ENCODE data around the gene CYTH4. TPM values are rescaled to one million over a fixed set of nuclear protein-coding genes. Genes with fewer than 3 reads are reported as not detected.

CYTH4 gene
- total RNA-seq, 1 experiment from 2014 or later, result 0.15 TPM

DNA sequence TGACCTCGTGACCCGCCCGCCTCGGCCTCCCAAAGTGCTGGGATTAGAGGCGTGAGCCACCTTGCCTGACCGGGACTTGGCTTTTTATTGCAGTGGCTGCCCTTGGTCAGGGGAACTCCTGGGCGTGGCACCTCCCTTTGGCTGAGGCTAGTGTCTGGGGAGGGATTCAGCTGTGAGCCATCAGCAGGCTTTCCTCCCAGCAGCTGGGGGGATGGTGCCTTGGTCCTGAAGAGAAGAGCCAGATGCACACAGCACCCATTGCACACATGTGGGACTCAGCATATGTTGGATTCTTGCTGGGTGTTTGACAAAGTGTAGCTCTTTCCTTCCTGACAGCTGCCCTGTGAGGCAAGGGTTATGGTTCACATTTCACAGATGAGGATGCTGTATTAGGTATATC lies 8.4 kb downstream of the CYTH4 start (continued):
- TF ChIP-seq, protein P1, sequence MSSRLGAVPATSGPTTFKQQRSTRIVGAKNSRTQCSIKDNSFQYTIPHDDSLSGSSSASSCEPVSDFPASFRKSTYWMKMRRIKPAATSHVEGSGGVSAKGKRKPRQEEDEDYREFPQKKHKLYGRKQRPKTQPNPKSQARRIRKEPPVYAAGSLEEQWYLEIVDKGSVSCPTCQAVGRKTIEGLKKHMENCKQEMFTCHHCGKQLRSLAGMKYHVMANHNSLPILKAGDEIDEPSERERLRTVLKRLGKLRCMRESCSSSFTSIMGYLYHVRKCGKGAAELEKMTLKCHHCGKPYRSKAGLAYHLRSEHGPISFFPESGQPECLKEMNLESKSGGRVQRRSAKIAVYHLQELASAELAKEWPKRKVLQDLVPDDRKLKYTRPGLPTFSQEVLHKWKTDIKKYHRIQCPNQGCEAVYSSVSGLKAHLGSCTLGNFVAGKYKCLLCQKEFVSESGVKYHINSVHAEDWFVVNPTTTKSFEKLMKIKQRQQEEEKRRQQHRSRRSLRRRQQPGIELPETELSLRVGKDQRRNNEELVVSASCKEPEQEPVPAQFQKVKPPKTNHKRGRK (CRISPR knock-in tag; IDR thresholded peaks at IDR 0.05; ENCODE audit: borderline replicate concordance), result no peak
- TF ChIP-seq SP1 (CRISPR knock-in tag; conservative IDR thresholded peaks at IDR 0.05) (no peak), ZNF317 (CRISPR knock-in tag; IDR thresholded peaks at IDR 0.05; ENCODE audit: borderline replicate concordance, low read depth) (no peak), CBFB (CRISPR knock-in tag; IDR thresholded peaks at IDR 0.05; ENCODE audit: low read depth) (no peak), SOX15 (CRISPR knock-in tag; IDR thresholded peaks at IDR 0.05) (no peak), MXD4 (CRISPR knock-in tag; IDR thresholded peaks at IDR 0.05; ENCODE audit: borderline replicate concordance) (no peak)
- TF ChIP-seq, protein P2, sequence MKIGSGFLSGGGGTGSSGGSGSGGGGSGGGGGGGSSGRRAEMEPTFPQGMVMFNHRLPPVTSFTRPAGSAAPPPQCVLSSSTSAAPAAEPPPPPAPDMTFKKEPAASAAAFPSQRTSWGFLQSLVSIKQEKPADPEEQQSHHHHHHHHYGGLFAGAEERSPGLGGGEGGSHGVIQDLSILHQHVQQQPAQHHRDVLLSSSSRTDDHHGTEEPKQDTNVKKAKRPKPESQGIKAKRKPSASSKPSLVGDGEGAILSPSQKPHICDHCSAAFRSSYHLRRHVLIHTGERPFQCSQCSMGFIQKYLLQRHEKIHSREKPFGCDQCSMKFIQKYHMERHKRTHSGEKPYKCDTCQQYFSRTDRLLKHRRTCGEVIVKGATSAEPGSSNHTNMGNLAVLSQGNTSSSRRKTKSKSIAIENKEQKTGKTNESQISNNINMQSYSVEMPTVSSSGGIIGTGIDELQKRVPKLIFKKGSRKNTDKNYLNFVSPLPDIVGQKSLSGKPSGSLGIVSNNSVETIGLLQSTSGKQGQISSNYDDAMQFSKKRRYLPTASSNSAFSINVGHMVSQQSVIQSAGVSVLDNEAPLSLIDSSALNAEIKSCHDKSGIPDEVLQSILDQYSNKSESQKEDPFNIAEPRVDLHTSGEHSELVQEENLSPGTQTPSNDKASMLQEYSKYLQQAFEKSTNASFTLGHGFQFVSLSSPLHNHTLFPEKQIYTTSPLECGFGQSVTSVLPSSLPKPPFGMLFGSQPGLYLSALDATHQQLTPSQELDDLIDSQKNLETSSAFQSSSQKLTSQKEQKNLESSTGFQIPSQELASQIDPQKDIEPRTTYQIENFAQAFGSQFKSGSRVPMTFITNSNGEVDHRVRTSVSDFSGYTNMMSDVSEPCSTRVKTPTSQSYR (CRISPR knock-in tag; IDR thresholded peaks at IDR 0.05), result no peak

GRCh38 chr22:37291559-37292298 lies 9.4 kb downstream of the CYTH4 start:
- TF ChIP-seq, protein P3, sequence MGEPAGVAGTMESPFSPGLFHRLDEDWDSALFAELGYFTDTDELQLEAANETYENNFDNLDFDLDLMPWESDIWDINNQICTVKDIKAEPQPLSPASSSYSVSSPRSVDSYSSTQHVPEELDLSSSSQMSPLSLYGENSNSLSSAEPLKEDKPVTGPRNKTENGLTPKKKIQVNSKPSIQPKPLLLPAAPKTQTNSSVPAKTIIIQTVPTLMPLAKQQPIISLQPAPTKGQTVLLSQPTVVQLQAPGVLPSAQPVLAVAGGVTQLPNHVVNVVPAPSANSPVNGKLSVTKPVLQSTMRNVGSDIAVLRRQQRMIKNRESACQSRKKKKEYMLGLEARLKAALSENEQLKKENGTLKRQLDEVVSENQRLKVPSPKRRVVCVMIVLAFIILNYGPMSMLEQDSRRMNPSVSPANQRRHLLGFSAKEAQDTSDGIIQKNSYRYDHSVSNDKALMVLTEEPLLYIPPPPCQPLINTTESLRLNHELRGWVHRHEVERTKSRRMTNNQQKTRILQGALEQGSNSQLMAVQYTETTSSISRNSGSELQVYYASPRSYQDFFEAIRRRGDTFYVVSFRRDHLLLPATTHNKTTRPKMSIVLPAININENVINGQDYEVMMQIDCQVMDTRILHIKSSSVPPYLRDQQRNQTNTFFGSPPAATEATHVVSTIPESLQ (CRISPR knock-in tag; IDR thresholded peaks at IDR 0.05), result no peak
- TF ChIP-seq TEAD1 (CRISPR knock-in tag; IDR thresholded peaks at IDR 0.05) (no peak), USF2 (CRISPR knock-in tag; IDR thresholded peaks at IDR 0.05) (0 out of 2 replicates have a peak, but pooled peaks have one; percentile 14), SMAD4 (CRISPR knock-in tag; IDR thresholded peaks at IDR 0.05) (no peak), CDX4 (CRISPR knock-in tag; IDR thresholded peaks at IDR 0.05; ENCODE audit: borderline replicate concordance) (no peak), CREM (CRISPR knock-in tag; IDR thresholded peaks at IDR 0.05) (no peak)
- Mint-ChIP-seq H3K27ac (no peak overlapping the region), H3K4me1 (peaks cover 5% of the 10 kb centered on the region), H3K36me3 (no peaks in the 10 kb centered on the region), H3K4me3 (no peak overlapping the region), H3K9me3 (peaks cover 13% of the 10 kb centered on the region), H3K27me3 (ENCODE audit: low read depth) (no peaks in the 10 kb centered on the region)
- DNase-seq (ENCODE audit: low spot score), result no peak
- no peak for ATAC-seq
- CTCF ChIA-PET, result interaction anchor here (0.7 kb wide), 1 partner anchor 180 kb away, joined by 3 read pairs; no protein-coding TSS in a partner anchor
- POLR2A ChIA-PET, result no interaction called here

- DNase-seq (ENCODE audit: low spot score) (no peak), ATAC-seq (no peak)
- Mint-ChIP-seq H3K9me3 (peaks cover 13% of the 10 kb centered on the region), H3K27me3 (ENCODE audit: low read depth) (no peaks in the 10 kb centered on the region), H3K36me3 (no peaks in the 10 kb centered on the region), H3K4me3 (no peak overlapping the region), H3K4me1 (peaks cover 5% of the 10 kb centered on the region), H3K27ac (no peak overlapping the region)
- ChIA-PET POLR2A (no interaction called here), CTCF (no interaction called here)
- no peak for TF ChIP-seq RELA (CRISPR knock-in tag; IDR thresholded peaks at IDR 0.05; ENCODE audit: borderline replicate concordance)
- no peak for TF ChIP-seq ZNF317 (CRISPR knock-in tag; IDR thresholded peaks at IDR 0.05; ENCODE audit: borderline replicate concordance, low read depth)
- TF ChIP-seq, protein P4, sequence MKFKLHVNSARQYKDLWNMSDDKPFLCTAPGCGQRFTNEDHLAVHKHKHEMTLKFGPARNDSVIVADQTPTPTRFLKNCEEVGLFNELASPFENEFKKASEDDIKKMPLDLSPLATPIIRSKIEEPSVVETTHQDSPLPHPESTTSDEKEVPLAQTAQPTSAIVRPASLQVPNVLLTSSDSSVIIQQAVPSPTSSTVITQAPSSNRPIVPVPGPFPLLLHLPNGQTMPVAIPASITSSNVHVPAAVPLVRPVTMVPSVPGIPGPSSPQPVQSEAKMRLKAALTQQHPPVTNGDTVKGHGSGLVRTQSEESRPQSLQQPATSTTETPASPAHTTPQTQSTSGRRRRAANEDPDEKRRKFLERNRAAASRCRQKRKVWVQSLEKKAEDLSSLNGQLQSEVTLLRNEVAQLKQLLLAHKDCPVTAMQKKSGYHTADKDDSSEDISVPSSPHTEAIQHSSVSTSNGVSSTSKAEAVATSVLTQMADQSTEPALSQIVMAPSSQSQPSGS (CRISPR knock-in tag; IDR thresholded peaks at IDR 0.05; ENCODE audit: borderline replicate concordance, low read depth), result no peak
- no peak for TF ChIP-seq HMGA2 (CRISPR knock-in tag; IDR thresholded peaks at IDR 0.05)
- TF ChIP-seq, protein P5, sequence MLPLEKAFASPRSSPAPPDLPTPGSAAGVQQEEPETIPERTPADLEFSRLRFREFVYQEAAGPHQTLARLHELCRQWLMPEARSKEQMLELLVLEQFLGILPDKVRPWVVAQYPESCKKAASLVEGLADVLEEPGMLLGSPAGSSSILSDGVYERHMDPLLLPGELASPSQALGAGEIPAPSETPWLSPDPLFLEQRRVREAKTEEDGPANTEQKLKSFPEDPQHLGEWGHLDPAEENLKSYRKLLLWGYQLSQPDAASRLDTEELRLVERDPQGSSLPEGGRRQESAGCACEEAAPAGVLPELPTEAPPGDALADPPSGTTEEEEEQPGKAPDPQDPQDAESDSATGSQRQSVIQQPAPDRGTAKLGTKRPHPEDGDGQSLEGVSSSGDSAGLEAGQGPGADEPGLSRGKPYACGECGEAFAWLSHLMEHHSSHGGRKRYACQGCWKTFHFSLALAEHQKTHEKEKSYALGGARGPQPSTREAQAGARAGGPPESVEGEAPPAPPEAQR (CRISPR knock-in tag; IDR thresholded peaks at IDR 0.05), result no peak
- no peak for TF ChIP-seq TP53 (CRISPR knock-in tag; IDR thresholded peaks at IDR 0.05)
- TF ChIP-seq ZBTB43 (CRISPR knock-in tag; IDR thresholded peaks at IDR 0.05), result no peak
- TF ChIP-seq ZNF416 (CRISPR knock-in tag; IDR thresholded peaks at IDR 0.05), result no peak
- TF ChIP-seq MXD4 (CRISPR knock-in tag; IDR thresholded peaks at IDR 0.05; ENCODE audit: borderline replicate concordance), result no peak
Observed at GRCh38 chr22:37292641-37293040, 10.3 kb downstream of the CYTH4 start.
